Measurements from ENCODE around the gene OSBPL3. TPM values are rescaled to one million over a fixed set of nuclear protein-coding genes. Genes with fewer than 3 reads are reported as not detected.

OSBPL3 gene
- total and polyA plus RNA-seq, 4 experiments from 2014 or later = 6.9 to 72.7 (median 40.5) TPM

DNA sequence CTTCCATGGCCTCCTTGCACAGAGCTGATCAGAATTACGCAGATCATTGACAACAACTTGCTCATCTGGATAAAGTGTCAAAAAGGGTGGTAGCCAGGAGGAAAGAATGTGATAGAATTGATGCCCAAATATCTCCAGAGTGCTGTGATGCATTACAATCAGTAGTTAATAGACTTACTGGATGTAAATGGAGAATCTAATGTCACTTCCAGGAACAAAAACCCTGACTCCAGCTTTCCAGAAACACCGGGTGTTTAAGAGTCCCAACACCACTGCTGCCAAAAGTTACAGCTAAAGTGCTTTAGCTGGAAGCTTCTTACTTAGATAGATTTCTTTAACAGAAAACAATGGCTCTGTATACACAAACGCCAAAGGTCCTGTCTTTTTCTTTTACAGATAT is 25.7 kb upstream of the OSBPL3 start:
- H3K4me3 Mint-ChIP-seq = no peak overlapping the region

DNA sequence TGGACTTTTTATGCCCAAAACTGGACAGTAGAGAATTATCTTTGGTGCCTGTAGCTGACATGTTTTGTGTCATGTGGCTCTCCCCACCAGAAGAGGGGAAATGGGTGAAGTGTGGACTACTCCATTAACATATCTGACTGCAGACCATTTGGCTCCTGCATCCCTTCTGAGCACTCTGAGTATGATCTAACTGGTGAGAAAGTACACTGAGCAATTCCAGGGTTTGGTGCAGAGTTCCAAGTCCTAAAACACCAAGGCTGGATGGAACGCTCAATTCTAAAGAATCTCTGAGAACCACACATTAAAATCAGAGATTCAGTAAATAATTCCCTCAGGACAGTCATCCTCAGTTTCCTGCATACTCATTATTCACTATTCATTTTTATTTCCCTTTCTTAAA is 22.8 kb upstream of the OSBPL3 start:
- H3K27ac ChIP-seq (ENCODE audit: low read depth, low read length) = no peak overlapping the region
- H3K9me3 ChIP-seq (ENCODE audit: control insufficient read depth in 1 of 2, low read length in 2 of 2) = no peaks in the 10 kb centered on the region
- H3K27me3 Mint-ChIP-seq = peaks cover 6 to 7% of the 10 kb centered on the region in 2 donors
- intact Hi-C loops (cut with micrococcal nuclease) = no loop called here
- no peaks in the 10 kb centered on the region for H3K4me1 Mint-ChIP-seq
- POLR2A ChIA-PET (ENCODE audit: partially characterized antibody) = no interaction called here
- H3K27ac Mint-ChIP-seq = no peak overlapping the region
- H3K9me3 Mint-ChIP-seq = peaks cover 2 to 24% (median 16%) of the 10 kb centered on the region in 8 donors
- no peaks in the 10 kb centered on the region for H3K27me3 ChIP-seq (ENCODE audit: insufficient read depth, low read length)
- H3K36me3 ChIP-seq (ENCODE audit: insufficient read depth, low read length) = no peaks in the 10 kb centered on the region
- no peak for DNase-seq
- H3K36me3 Mint-ChIP-seq = peaks cover 7% of the 10 kb centered on the region in 2 donors
- H3K4me3 Mint-ChIP-seq = no peak overlapping the region
- H3K4me1 ChIP-seq (ENCODE audit: insufficient read depth, low read length) = no peaks in the 10 kb centered on the region
- CTCF ChIA-PET (ENCODE audit: partially characterized antibody) = no interaction called here
- H3K4me3 ChIP-seq (ENCODE audit: low read length in 2 of 2) = no peak overlapping the region

More for the DNA sequence above, 25.7 kb upstream of the OSBPL3 start:
- no peak overlapping the region for H3K27ac ChIP-seq (ENCODE audit: low read depth, low read length)
- no peak for DNase-seq
- H3K9me3 ChIP-seq (ENCODE audit: control insufficient read depth in 1 of 2, low read length in 2 of 2) = no peaks in the 10 kb centered on the region
- POLR2A ChIA-PET (ENCODE audit: partially characterized antibody) = no interaction called here
- peaks cover 4% of the 10 kb centered on the region in 2 donors for H3K36me3 Mint-ChIP-seq
- CTCF ChIA-PET (ENCODE audit: partially characterized antibody) = interaction anchor here (2.0 kb wide), 1 partner anchor 24 kb away, joined by 5 read pairs; no protein-coding TSS in a partner anchor
- H3K4me3 ChIP-seq (ENCODE audit: low read length in 2 of 2) = no peak overlapping the region
- intact Hi-C loops (cut with micrococcal nuclease) = no loop called here
- no peaks in the 10 kb centered on the region for H3K4me1 Mint-ChIP-seq
- no peaks in the 10 kb centered on the region for H3K36me3 ChIP-seq (ENCODE audit: insufficient read depth, low read length)
- peaks cover 0 to 16% (median 8%) of the 10 kb centered on the region in 8 donors for H3K9me3 Mint-ChIP-seq
- H3K27me3 ChIP-seq (ENCODE audit: insufficient read depth, low read length) = no peaks in the 10 kb centered on the region
- no peaks in the 10 kb centered on the region for H3K4me1 ChIP-seq (ENCODE audit: insufficient read depth, low read length)
- H3K27me3 Mint-ChIP-seq = peaks cover 0 to 6% of the 10 kb centered on the region in 2 donors
- H3K27ac Mint-ChIP-seq = no peak overlapping the region

DNA sequence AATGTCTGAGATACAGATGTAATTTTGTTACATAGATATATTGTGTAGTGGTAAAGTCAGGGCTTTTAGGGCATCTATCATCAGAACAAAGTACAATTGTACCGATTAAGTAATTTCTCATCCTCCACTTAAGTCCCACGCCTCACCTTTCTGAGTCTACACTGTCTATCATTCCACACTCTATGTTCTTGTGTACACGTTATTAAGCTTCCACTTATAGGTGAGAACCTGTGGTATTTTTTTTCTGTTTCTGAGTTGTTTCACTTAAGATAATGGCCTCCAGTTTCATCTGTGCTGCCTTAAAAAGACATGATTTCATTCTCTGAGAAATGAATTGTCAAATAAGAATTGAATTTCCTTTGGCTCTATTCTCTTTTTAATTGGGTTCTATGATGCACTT is 15.5 kb upstream of the OSBPL3 start:
- Mint-ChIP-seq H3K27me3 (peaks cover 0 to 7% of the 10 kb centered on the region in 2 donors), H3K4me3 (no peak overlapping the region), H3K9me3 (peaks cover 0 to 10% (median 8%) of the 10 kb centered on the region in 8 donors), H3K27ac (peak overlapping the region in 1 of 7 donors; percentile 7), H3K4me1 (no peaks in the 10 kb centered on the region), H3K36me3 (peaks cover 1 to 3% of the 10 kb centered on the region in 2 donors)
- Histone ChIP-seq H3K9me3 (ENCODE audit: control insufficient read depth in 1 of 2, low read length in 2 of 2) (no peaks in the 10 kb centered on the region), H3K27ac (ENCODE audit: low read depth, low read length) (no peak overlapping the region), H3K4me3 (ENCODE audit: low read length in 2 of 2) (no peak overlapping the region), H3K4me1 (ENCODE audit: insufficient read depth, low read length) (no peaks in the 10 kb centered on the region), H3K27me3 (ENCODE audit: insufficient read depth, low read length) (no peaks in the 10 kb centered on the region), H3K36me3 (ENCODE audit: insufficient read depth, low read length) (no peaks in the 10 kb centered on the region)
- CTCF ChIA-PET (ENCODE audit: partially characterized antibody) = interaction anchor here (1.3 kb wide), 1 partner anchor 183 kb away, joined by 3 read pairs; no protein-coding TSS in a partner anchor
- no peak for DNase-seq
- intact Hi-C loops (cut with micrococcal nuclease) = no loop called here
- POLR2A ChIA-PET (ENCODE audit: partially characterized antibody) = no interaction called here

DNA sequence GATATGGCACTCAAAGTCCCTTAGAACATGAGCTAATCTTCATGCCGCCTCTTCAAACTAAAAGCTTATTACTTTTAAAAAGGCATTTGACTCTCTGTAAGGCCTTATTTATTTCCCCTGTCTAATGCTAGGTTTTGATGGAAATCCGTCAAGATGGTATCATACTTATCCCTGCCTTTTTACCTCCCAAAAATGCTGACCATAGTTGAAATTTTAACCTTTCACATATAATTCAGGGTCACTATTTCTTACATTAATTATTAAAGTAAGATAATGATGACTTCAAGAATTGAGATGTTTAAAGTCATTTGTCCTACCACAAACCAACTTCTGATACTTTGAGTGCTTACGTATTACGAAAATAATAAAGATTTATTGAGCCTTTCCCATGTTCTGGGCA is 12.3 kb upstream of the OSBPL3 start:
- intact Hi-C loops (cut with micrococcal nuclease) = no loop called here
- no peak overlapping the region for H3K27ac ChIP-seq (ENCODE audit: low read depth, low read length)
- no peak overlapping the region for H3K4me3 Mint-ChIP-seq
- H3K4me1 Mint-ChIP-seq = no peaks in the 10 kb centered on the region
- H3K36me3 Mint-ChIP-seq = no peaks in the 10 kb centered on the region
- peak overlapping the region in 1 of 7 donors; percentile 18 for H3K27ac Mint-ChIP-seq
- DNase-seq = no peak
- no peaks in the 10 kb centered on the region for H3K27me3 ChIP-seq (ENCODE audit: insufficient read depth, low read length)
- H3K4me1 ChIP-seq (ENCODE audit: insufficient read depth, low read length) = no peaks in the 10 kb centered on the region
- CTCF ChIA-PET (ENCODE audit: partially characterized antibody) = no interaction called here
- no peaks in the 10 kb centered on the region for H3K9me3 Mint-ChIP-seq
- H3K27me3 Mint-ChIP-seq = no peaks in the 10 kb centered on the region
- H3K9me3 ChIP-seq (ENCODE audit: control insufficient read depth in 1 of 2, low read length in 2 of 2) = no peaks in the 10 kb centered on the region
- POLR2A ChIA-PET (ENCODE audit: partially characterized antibody) = no interaction called here
- H3K36me3 ChIP-seq (ENCODE audit: insufficient read depth, low read length) = no peaks in the 10 kb centered on the region
- no peak overlapping the region for H3K4me3 ChIP-seq (ENCODE audit: low read length in 2 of 2)

DNA sequence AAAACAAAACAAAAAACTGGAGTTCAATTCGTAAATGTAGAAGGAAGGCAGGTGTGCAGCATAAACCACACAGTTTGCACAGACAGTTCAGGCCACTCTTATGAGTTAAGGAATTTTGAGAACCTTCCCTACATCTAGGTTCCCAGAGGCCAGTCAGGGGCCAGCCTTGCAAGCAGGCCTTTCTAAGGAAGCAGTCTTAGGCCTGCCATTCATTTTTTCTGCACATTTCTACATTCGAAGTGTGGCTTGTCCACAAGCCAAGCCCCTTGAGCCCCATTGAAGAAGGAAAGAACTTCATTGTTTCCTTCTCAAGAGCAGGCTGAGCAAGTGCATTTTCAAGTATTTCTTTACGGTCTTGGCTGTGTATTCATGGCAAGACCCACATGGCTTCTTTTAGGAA is 11.4 kb upstream of the OSBPL3 start:
- Mint-ChIP-seq H3K4me1 (no peaks in the 10 kb centered on the region), H3K4me3 (no peak overlapping the region), H3K27me3 (no peaks in the 10 kb centered on the region), H3K36me3 (no peaks in the 10 kb centered on the region), H3K27ac (no peak overlapping the region), H3K9me3 (no peaks in the 10 kb centered on the region)
- intact Hi-C loops (cut with micrococcal nuclease) = no loop called here
- Histone ChIP-seq H3K4me3 (ENCODE audit: low read length in 2 of 2) (no peak overlapping the region), H3K27ac (ENCODE audit: low read depth, low read length) (no peak overlapping the region), H3K27me3 (ENCODE audit: insufficient read depth, low read length) (no peaks in the 10 kb centered on the region), H3K36me3 (ENCODE audit: insufficient read depth, low read length) (no peaks in the 10 kb centered on the region), H3K4me1 (ENCODE audit: insufficient read depth, low read length) (no peaks in the 10 kb centered on the region), H3K9me3 (ENCODE audit: control insufficient read depth in 1 of 2, low read length in 2 of 2) (no peaks in the 10 kb centered on the region)
- DNase-seq = no peak
- POLR2A ChIA-PET (ENCODE audit: partially characterized antibody) = interaction anchor here (0.5 to 1.2 kb wide), 2 partner anchors 12 to 37 kb away, joined by 3 to 4 read pairs; partner anchors contain the start of gene OSBPL3
- CTCF ChIA-PET (ENCODE audit: partially characterized antibody) = interaction anchor here (1.9 to 2.7 kb wide), 2 partner anchors 10 to 102 kb away, joined by 11 to 12 read pairs; partner anchors contain the start of gene OSBPL3

DNA sequence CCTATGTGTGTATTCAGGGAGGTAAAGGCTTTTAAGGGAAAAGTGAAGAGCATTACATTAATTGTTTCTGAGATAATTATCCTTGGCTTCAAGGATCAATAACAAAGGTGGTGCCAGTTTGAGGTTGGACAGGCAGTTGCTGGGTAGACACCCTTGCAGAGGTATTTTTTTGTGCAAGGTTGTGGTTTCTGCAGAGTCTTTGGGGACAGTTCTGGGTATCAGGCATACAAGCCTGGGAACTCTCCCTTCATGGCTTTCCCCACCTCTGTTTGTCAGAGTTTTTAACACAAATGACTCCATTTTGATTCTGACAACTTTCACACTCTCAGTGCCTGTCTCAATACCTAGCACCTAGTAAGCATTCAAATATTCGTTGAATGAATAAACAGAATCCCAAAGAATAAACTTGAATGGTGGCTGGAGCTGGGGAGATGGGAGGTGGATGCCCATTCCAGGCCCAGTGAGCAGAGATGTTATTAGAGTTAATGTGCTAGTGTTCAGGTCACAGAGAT is 7.4 kb upstream of the OSBPL3 start:
- no peaks in the 10 kb centered on the region for H3K36me3 ChIP-seq (ENCODE audit: insufficient read depth, low read length)
- Mint-ChIP-seq H3K9me3 (no peaks in the 10 kb centered on the region), H3K27ac (no peak overlapping the region), H3K4me1 (peaks cover 0 to 5% (median under 1%) of the 10 kb centered on the region in 4 donors), H3K4me3 (no peak overlapping the region), H3K36me3 (no peaks in the 10 kb centered on the region), H3K27me3 (no peaks in the 10 kb centered on the region)
- no peak overlapping the region for H3K27ac ChIP-seq (ENCODE audit: low read depth, low read length)
- H3K9me3 ChIP-seq (ENCODE audit: control insufficient read depth in 1 of 2, low read length in 2 of 2) = no peaks in the 10 kb centered on the region
- intact Hi-C loops (cut with micrococcal nuclease) = no loop called here
- peaks cover under 1% of the 10 kb centered on the region for H3K4me1 ChIP-seq (ENCODE audit: insufficient read depth, low read length)
- CTCF ChIA-PET (ENCODE audit: partially characterized antibody) = interaction anchor here (1.1 kb wide), 1 partner anchor 82 kb away, joined by 3 read pairs; no protein-coding TSS in a partner anchor
- H3K27me3 ChIP-seq (ENCODE audit: insufficient read depth, low read length) = no peaks in the 10 kb centered on the region
- DNase-seq = no peak
- POLR2A ChIA-PET (ENCODE audit: partially characterized antibody) = no interaction called here
- no peak overlapping the region for H3K4me3 ChIP-seq (ENCODE audit: low read length in 2 of 2)

DNA sequence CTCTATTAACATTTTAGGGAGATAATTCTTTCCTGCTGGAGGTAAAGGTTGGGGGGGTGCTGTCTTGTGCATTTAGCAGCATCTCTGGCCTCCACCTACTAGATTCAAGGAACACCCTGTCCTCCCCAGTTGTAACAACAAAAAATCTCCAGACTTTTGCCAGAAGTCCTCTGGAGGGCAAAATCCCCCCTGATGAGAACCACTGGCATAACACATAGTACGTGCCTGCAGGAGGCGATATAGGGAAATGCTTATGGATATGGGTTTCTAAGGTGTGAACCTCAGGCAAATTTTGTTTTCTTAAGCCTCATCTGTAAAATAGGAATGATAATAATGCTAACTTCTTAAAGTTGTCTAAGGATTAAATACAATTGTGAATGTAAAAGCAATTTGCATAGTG is 2.9 kb upstream of the OSBPL3 start:
- Histone ChIP-seq H3K27me3 (ENCODE audit: insufficient read depth, low read length) (no peaks in the 10 kb centered on the region), H3K9me3 (ENCODE audit: control insufficient read depth in 1 of 2, low read length in 2 of 2) (no peaks in the 10 kb centered on the region), H3K36me3 (ENCODE audit: insufficient read depth, low read length) (no peaks in the 10 kb centered on the region), H3K4me3 (ENCODE audit: low read length in 2 of 2) (no peak overlapping the region), H3K27ac (ENCODE audit: low read depth, low read length) (no peak overlapping the region), H3K4me1 (ENCODE audit: insufficient read depth, low read length) (peaks cover 28% of the 10 kb centered on the region)
- Mint-ChIP-seq H3K36me3 (peaks cover 0 to 16% of the 10 kb centered on the region in 2 donors), H3K27me3 (no peaks in the 10 kb centered on the region), H3K4me3 (peak overlapping the region in 3 of 8 donors; percentile 14 to 51 (median 45)), H3K9me3 (no peaks in the 10 kb centered on the region), H3K4me1 (peaks cover 22 to 38% (median 30%) of the 10 kb centered on the region in 4 donors), H3K27ac (peak overlapping the region in 3 of 7 donors; percentile 47 to 96 (median 71))
- DNase-seq = no peak
- ChIA-PET POLR2A (ENCODE audit: partially characterized antibody) (interaction anchor here (1.0 to 7.5 kb wide), 6 partner anchors 17 to 161 kb away, joined by 3 to 210 read pairs (median 104); no protein-coding TSS in a partner anchor), CTCF (ENCODE audit: partially characterized antibody) (interaction anchor here (0.9 to 9.4 kb wide), 14 partner anchors 7 to 171 kb away, joined by 3 to 135 read pairs (median 13); no protein-coding TSS in a partner anchor)
- intact Hi-C loops (cut with micrococcal nuclease) = loop anchor here (5.0 kb wide), 1 partner anchor 1451 kb away; the partner anchor contains the start of gene TRA2A
